ENCODE results near the gene CDR2.
"Not testable (repeated sequence)": the region's sequence is repeated elsewhere in the genome, so short reads cannot be mapped to it uniquely, and the experiment has no call there.

CDR2 gene

DNA sequence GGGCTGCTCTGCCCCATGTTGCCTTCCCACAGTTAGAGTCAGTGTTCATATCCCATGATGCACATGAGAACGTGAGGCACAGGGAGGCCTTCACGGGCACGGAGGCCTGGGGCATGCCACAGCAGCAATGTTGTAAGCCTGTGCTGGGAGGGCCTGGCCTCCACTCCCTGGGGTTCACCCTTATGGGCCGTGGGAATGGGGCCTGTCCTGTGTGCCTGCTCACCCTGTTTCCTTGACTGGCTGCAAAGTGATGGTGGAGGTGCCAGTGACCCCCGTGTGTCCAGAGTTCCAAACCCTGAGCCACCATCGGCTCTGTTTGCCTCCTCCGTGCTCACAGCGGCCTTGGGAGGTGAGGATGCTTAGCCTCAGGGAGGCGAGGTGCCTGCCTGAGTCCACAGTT, 67.6 kb downstream of the CDR2 start:
- H3K4me2 ChIP-seq = no peak overlapping the region
- H3K27me3 ChIP-seq (ENCODE audit: insufficient read depth, low read depth) = no peaks in the 10 kb centered on the region
- H3K9ac ChIP-seq = no peak overlapping the region
- H2AFZ ChIP-seq (ENCODE audit: low read depth) = no peak overlapping the region
- H3K79me2 ChIP-seq (ENCODE audit: insufficient read depth, low read depth) = peaks cover 25% of the 10 kb centered on the region; the same call in 1 of the 2 replicates
- no peaks in the 10 kb centered on the region for H3K4me1 ChIP-seq (ENCODE audit: low read depth, poor library complexity, severe bottlenecking)
- H4K20me1 ChIP-seq (ENCODE audit: insufficient read depth) = no peaks in the 10 kb centered on the region
- no peak overlapping the region for H3K27ac ChIP-seq
- peaks cover 2% of the 10 kb centered on the region; the same call in 1 of the 2 replicates for H3K36me3 ChIP-seq (ENCODE audit: insufficient read depth)
- TF ChIP-seq, protein P1, sequence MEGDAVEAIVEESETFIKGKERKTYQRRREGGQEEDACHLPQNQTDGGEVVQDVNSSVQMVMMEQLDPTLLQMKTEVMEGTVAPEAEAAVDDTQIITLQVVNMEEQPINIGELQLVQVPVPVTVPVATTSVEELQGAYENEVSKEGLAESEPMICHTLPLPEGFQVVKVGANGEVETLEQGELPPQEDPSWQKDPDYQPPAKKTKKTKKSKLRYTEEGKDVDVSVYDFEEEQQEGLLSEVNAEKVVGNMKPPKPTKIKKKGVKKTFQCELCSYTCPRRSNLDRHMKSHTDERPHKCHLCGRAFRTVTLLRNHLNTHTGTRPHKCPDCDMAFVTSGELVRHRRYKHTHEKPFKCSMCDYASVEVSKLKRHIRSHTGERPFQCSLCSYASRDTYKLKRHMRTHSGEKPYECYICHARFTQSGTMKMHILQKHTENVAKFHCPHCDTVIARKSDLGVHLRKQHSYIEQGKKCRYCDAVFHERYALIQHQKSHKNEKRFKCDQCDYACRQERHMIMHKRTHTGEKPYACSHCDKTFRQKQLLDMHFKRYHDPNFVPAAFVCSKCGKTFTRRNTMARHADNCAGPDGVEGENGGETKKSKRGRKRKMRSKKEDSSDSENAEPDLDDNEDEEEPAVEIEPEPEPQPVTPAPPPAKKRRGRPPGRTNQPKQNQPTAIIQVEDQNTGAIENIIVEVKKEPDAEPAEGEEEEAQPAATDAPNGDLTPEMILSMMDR (conservative IDR thresholded peaks at IDR 0.05; ENCODE audit: low read depth, low read length) = no peak
- H3K4me3 ChIP-seq (IDR thresholded peaks at IDR 0.05; ENCODE audit: insufficient read depth, low read depth, low read length) = no peak overlapping the region

DNA sequence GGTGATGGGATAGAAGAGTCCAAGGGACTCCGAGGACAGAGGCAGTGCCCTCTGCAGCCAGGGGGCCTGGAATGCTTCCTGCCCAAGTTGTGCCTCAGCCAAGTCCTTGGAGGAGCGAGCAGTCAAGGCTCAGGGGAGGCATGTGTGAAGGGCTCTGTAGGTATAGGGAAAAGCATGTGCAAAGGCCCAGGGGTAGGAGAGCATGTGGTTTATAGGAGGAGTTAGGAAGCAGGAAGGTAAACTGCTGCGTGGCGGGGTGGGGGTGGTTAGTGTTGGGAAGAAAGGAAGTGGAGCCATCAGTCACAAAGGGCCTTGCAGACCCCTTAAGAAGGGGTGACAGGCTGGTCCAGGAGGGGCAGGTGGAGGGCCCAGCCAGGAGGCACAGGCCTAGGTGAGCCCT, 70.0 kb downstream of the CDR2 start:
- no peak overlapping the region for H3K4me2 ChIP-seq
- H3K4me1 ChIP-seq (ENCODE audit: low read depth, poor library complexity, severe bottlenecking) = peaks cover 10% of the 10 kb centered on the region
- TF ChIP-seq, protein P1 (conservative IDR thresholded peaks at IDR 0.05; ENCODE audit: low read depth, low read length) = no peak
- peaks cover 7% of the 10 kb centered on the region; the same call in 1 of the 2 replicates for H4K20me1 ChIP-seq (ENCODE audit: insufficient read depth)
- no peak overlapping the region for H3K4me3 ChIP-seq (IDR thresholded peaks at IDR 0.05; ENCODE audit: insufficient read depth, low read depth, low read length)
- no peaks in the 10 kb centered on the region; the same call in 1 of the 2 replicates for H3K36me3 ChIP-seq (ENCODE audit: insufficient read depth)
- H3K27ac ChIP-seq = no peak overlapping the region
- H3K9ac ChIP-seq = no peak overlapping the region
- H3K79me2 ChIP-seq (ENCODE audit: insufficient read depth, low read depth) = peaks cover 49% of the 10 kb centered on the region
- no peaks in the 10 kb centered on the region for H3K27me3 ChIP-seq (ENCODE audit: insufficient read depth, low read depth)
- no peak overlapping the region for H2AFZ ChIP-seq (ENCODE audit: low read depth)

DNA sequence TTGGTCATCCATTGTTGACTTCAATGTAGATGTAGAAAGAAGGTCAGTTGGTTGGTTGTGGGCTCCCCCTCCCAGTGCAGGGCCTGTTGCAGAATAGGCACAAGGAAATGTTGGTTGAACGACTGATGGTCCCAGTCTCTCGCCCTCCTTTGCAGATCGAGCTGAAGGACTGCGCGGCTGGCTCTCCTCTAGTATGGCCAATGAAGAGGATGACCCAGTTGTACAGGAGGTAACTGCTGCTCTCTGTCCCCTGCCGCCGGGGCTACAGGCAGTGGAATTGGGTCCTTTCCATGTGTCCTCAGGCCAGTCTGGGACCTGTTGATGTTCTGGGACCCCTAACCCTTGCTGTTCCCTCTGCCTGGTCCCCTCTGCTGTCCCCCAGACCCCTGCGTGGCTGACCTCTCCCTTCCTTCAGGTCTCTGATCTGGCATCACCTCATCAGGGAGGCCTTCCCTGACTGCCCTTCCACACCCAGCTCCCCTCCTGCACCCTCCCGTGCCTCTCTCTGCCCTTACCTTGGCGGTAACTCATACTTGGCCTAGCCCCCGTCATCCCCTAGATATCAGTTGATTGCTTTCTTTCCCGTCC, 71.5 kb downstream of the CDR2 start:
- H4K20me1 ChIP-seq (ENCODE audit: insufficient read depth) = peaks cover 14% of the 10 kb centered on the region; the same call in 1 of the 2 replicates
- TF ChIP-seq, protein P1 (conservative IDR thresholded peaks at IDR 0.05; ENCODE audit: low read depth, low read length) = no peak
- no peak overlapping the region for H3K9ac ChIP-seq
- no peak overlapping the region for H2AFZ ChIP-seq (ENCODE audit: low read depth)
- no peaks in the 10 kb centered on the region; the same call in 1 of the 2 replicates for H3K36me3 ChIP-seq (ENCODE audit: insufficient read depth)
- H3K4me2 ChIP-seq = no peak overlapping the region
- H3K4me1 ChIP-seq (ENCODE audit: low read depth, poor library complexity, severe bottlenecking) = peaks cover 19% of the 10 kb centered on the region
- no peak overlapping the region for H3K27ac ChIP-seq
- peaks cover 62% of the 10 kb centered on the region for H3K79me2 ChIP-seq (ENCODE audit: insufficient read depth, low read depth)
- no peak overlapping the region for H3K4me3 ChIP-seq (IDR thresholded peaks at IDR 0.05; ENCODE audit: insufficient read depth, low read depth, low read length)
- H3K27me3 ChIP-seq (ENCODE audit: insufficient read depth, low read depth) = no peaks in the 10 kb centered on the region

DNA sequence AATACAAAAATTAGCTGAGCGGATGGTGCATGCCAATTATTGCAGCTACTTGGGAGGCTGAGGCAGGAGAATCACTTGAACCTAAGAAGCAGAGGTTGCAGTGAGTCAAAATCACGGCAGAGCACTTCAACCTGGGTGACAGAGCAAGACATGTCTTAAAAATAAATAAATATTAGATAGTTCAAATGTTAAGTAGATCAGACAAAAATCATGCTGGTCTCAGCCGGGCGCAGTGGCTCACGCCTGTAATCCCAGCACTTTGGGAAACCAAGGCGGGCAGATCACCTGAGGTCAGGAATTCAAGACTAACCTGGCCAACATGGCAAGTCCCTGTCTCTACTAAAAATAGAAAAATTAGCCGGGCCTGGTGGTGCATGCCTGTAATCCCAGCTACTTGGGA, 73.0 kb downstream of the CDR2 start:
- H3K4me2 ChIP-seq; H3K27ac ChIP-seq; H3K4me3 ChIP-seq (IDR thresholded peaks at IDR 0.05; ENCODE audit: insufficient read depth, low read depth, low read length); H2AFZ ChIP-seq (ENCODE audit: low read depth); H3K36me3 ChIP-seq (ENCODE audit: insufficient read depth); H3K27me3 ChIP-seq (ENCODE audit: insufficient read depth, low read depth); H3K9ac ChIP-seq: not testable (repeated sequence)
- H3K79me2 ChIP-seq (ENCODE audit: insufficient read depth, low read depth) = peaks cover 67% of the 10 kb centered on the region
- peaks cover 19% of the 10 kb centered on the region for H3K4me1 ChIP-seq (ENCODE audit: low read depth, poor library complexity, severe bottlenecking)
- H4K20me1 ChIP-seq (ENCODE audit: insufficient read depth) = peaks cover 14% of the 10 kb centered on the region; the same call in 1 of the 2 replicates

DNA sequence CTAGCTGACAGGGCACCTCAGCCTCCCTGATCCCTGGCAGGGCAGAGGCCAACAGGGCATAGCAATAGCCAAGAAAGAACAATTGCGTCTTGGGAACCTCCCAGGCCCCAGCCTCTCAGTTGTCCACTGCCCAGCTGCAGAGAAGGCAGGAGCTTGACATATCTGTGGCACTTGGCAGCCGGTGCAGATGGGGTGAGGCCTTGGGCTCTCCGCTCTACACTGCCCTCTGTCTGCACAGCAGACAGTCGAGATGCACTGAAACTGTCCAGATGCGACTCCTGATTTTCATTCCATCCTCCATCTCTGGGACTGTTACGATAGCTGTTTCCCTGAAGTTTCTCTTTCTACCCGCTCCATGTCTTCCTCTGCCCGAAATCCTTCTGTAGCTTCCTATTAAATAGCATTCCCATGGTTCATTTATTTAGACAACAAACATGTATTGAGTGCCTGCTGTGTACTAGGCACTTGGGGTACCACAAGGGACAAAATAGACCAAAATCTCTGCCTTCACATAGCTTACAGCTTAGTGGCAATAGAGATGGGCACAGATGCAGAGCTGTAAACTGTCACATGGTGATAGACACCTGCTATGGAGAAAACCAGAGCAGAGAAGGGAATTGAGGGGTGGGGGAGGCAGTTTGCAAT, 73.9 kb downstream of the CDR2 start:
- Histone ChIP-seq H4K20me1 (ENCODE audit: insufficient read depth) (peaks cover 14% of the 10 kb centered on the region; the same call in 1 of the 2 replicates), H3K27ac (no peak overlapping the region), H3K4me1 (ENCODE audit: low read depth, poor library complexity, severe bottlenecking) (peaks cover 26% of the 10 kb centered on the region), H3K36me3 (ENCODE audit: insufficient read depth) (no peaks in the 10 kb centered on the region; the same call in 1 of the 2 replicates), H3K4me2 (no peak overlapping the region), H3K9ac (no peak overlapping the region), H3K27me3 (ENCODE audit: insufficient read depth, low read depth) (no peaks in the 10 kb centered on the region), H3K79me2 (ENCODE audit: insufficient read depth, low read depth) (peaks cover 67% of the 10 kb centered on the region), H3K4me3 (IDR thresholded peaks at IDR 0.05; ENCODE audit: insufficient read depth, low read depth, low read length) (no peak overlapping the region), H2AFZ (ENCODE audit: low read depth) (no peak overlapping the region)
- TF ChIP-seq, protein P1 (conservative IDR thresholded peaks at IDR 0.05; ENCODE audit: low read depth, low read length) = peak; percentile 68

All from KMS-11 (cell line).